Duodenal mucosa (tissue), 2 donors: ENCODE results near the gene PRDM2.

Experiments
- H3K27ac ChIP-seq: one replicate; pipeline ENCODE4 v1.7.0; 2013; ENCODE audit warnings: low read depth, low read length
- H3K27me3 ChIP-seq, 2 donors: one replicate each; pipeline ENCODE4 v1.7.0; 2013; ENCODE audit warnings: low read length in 2 of 2, control low read depth in 1 of 2; ENCODE audit not compliant: insufficient read depth in 2 of 2, control insufficient read depth in 1 of 2
- H3K36me3 ChIP-seq, 2 donors: one replicate each; pipeline ENCODE4 v1.7.0; 2013; ENCODE audit warnings: low read length in 2 of 2, control low read depth in 1 of 2; ENCODE audit not compliant: insufficient read depth in 2 of 2, control insufficient read depth in 1 of 2
- H3K4me1 ChIP-seq, 2 donors: one replicate each; pipeline ENCODE4 v1.7.0; 2013; ENCODE audit warnings: low read length in 2 of 2, control low read depth in 1 of 2; ENCODE audit not compliant: insufficient read depth in 2 of 2, control insufficient read depth in 1 of 2
- H3K4me3 ChIP-seq, 2 donors: one replicate each; pipeline ENCODE4 v1.7.0; 2013; ENCODE audit warnings: low read length in 2 of 2, low read depth in 1 of 2
- H3K9ac ChIP-seq, 2 donors: one replicate each; pipeline ENCODE4 v1.7.0; 2013; ENCODE audit warnings: low read length in 2 of 2, low read depth in 1 of 2
- H3K9me3 ChIP-seq, 2 donors: one replicate each; pipeline ENCODE4 v1.7.0; 2013; ENCODE audit warnings: low read length in 2 of 2, control low read depth in 1 of 2; ENCODE audit not compliant: control insufficient read depth in 1 of 2

PRDM2 gene

DNA sequence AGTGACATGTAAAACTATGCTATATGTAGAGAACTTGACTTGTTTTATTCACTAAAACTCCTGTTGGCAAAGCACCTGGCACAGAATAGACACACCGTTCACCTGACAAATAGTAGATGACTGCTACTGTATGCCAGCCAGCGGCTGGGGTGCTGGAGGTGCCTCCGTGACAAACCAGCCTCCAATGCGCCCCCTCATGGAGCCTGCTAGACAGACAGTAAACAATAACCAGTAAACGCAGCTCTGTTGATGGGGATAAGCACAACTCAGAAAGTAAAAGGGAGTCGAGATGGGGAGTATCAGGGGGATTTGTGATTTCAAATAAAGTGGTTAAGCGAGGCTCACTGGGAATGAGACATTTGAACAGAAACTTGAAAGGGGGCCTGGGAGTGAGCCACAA, 107.2 kb downstream of the PRDM2 start:
- no peak overlapping the region for H3K9ac ChIP-seq
- H3K36me3 ChIP-seq, result no peaks in the 10 kb centered on the region
- no peaks in the 10 kb centered on the region for H3K9me3 ChIP-seq
- no peak overlapping the region for H3K27ac ChIP-seq
- no peak overlapping the region for H3K4me3 ChIP-seq
- peaks cover 8 to 11% of the 10 kb centered on the region in 2 donors for H3K4me1 ChIP-seq
- no peaks in the 10 kb centered on the region for H3K27me3 ChIP-seq

DNA sequence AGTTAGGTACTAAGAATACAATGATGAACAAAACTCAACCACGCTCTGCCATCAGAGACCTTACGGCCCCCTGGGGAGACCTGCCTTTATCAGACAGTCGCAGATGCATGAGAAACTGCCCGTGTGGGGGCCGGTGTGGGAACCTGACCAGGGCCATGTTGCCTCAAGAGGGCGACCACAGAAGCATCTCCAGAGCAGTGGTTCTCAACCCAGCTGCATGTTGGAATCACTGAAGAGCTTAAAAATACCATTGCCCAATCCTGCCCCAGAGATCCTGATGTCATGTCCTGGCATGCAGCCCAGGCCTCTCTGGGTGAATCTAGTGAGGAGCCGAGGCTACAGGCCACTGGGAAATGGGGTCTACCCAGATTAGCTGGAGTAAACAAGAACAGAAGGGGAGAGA, 108.7 kb downstream of the PRDM2 start:
- H3K9me3 ChIP-seq, result no peaks in the 10 kb centered on the region
- no peak overlapping the region for H3K4me3 ChIP-seq

DNA sequence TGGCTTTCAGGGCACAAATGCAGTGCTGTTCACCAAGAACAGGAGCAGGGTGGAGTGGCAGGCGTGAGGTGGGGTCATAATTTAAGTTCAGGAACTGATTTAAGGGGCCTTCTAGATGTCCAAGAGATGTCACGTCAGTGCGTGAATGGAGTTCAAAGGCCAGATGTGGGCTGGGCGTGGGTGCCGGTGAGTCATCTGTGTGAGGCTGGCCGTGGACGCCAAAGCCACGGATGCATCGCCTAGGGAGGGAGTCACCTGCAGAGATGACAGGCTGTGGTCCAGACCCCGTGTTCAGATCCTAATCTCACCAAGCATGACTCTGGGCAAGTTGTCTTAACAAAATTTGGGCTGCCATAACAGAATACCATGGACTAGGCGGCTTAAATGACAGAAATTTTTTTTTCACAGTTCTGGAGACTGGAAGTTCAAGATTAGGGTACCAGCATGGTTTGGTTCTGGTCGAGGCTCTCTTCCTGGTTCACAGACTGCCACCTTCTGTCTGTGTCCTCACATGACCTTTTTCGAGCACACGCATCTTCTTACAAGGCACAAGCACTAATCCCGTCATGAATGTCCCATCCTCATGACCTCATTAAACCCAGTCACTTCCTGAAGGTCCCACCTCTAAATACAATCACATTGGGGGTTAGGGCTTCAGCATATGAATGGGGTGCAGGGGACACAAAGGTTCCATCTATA, 109.6 kb downstream of the PRDM2 start:
- Histone ChIP-seq H3K9me3 (no peaks in the 10 kb centered on the region), H3K4me1 (peaks cover 8 to 9% of the 10 kb centered on the region in 2 donors), H3K27me3 (no peaks in the 10 kb centered on the region)

More for the DNA sequence above, 108.7 kb downstream of the PRDM2 start:
- Histone ChIP-seq H3K27ac (no peak overlapping the region), H3K36me3 (no peaks in the 10 kb centered on the region), H3K4me1 (peaks cover 8 to 9% of the 10 kb centered on the region in 2 donors), H3K9ac (no peak overlapping the region), H3K27me3 (no peaks in the 10 kb centered on the region)

DNA sequence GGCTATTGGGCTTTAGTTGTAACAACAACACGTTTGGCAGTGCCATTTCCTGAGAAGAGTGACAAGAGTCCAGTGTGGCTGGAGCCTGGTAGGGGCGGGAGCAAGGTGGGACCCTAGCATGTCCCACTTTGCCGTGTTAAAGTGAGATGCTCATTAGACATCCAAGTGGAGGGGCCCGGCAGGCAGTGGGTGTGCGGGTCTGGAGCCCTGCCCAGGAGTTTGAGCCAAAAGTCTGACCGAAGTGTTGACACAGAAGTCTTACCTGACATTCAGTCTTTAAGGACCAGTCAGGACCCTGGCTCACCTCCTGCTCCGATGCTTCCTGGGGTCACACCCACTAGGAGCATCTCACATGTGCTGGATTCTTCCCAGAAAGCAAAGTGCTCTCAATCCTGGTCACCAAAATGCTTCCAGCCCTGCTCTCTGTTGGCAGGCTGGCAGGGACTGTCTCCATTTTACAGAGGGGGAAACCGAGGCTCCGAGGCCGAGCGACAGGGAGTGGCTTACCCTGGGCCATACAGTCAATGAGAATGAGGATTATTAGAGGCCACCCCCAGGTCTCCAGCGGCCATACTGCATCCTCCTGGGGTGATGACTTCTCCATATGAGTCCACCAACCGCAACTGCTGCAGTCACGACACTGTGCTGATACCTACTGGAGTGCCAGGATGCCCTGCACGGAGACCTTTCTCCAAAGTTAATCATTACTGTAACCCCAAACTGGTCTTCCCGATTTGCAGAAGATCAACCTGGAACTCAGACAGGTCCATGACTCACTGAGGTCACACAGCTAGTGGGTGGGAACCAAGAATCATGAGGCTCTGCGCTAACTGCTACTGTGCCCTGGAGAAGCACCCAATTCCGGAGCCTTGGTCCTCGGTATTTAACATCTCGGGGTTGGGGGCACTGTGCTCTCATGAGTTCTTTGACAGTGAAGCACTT, 112.7 kb downstream of the PRDM2 start:
- H3K9ac ChIP-seq, result no peak overlapping the region
- H3K4me3 ChIP-seq, result no peak overlapping the region

More for the DNA sequence above, 109.6 kb downstream of the PRDM2 start:
- no peak overlapping the region for H3K9ac ChIP-seq
- no peak overlapping the region for H3K4me3 ChIP-seq
- H3K27ac ChIP-seq, result no peak overlapping the region
- H3K36me3 ChIP-seq, result no peaks in the 10 kb centered on the region

DNA sequence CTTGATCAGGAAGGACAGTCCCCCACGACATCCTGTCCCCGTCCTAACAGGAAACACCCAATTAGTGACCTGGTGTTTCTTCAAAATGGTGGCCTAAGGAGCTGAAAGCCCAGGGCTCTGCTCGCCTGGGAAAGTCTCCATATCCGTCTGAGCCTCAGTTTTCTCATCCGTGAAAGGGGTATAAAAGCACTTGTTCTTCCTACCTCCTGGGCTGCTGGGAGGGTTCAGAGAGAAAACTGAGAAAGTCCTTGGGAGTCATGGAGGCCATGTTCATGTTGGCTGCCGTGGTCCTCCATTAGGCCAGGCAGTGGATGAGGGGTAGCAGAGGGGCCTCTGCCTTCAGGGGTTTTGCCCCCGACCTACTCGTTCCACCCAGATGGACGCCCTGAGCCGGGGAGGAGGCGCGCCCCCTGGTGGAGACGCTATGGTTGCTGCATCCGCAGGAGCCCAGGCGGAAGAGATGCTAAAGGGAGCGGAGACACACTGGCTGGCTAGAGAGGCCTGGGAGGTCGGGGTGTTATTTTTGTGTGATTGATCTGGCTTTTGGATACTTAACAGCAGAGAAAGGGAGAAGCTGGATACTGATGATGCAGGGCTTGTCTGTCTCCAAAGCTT, 113.5 kb downstream of the PRDM2 start:
- Histone ChIP-seq H3K4me1 (peaks cover 8 to 9% of the 10 kb centered on the region in 2 donors), H3K9me3 (no peaks in the 10 kb centered on the region), H3K27ac (no peak overlapping the region), H3K4me3 (no peak overlapping the region), H3K9ac (no peak overlapping the region), H3K27me3 (no peaks in the 10 kb centered on the region), H3K36me3 (peaks cover 0 to 4% of the 10 kb centered on the region in 2 donors)

More for the DNA sequence above, 112.7 kb downstream of the PRDM2 start:
- no peaks in the 10 kb centered on the region for H3K9me3 ChIP-seq
- peaks cover 8 to 9% of the 10 kb centered on the region in 2 donors for H3K4me1 ChIP-seq
- H3K27me3 ChIP-seq, result no peaks in the 10 kb centered on the region
- H3K36me3 ChIP-seq, result peaks cover 0 to 4% of the 10 kb centered on the region in 2 donors
- no peak overlapping the region for H3K27ac ChIP-seq

DNA sequence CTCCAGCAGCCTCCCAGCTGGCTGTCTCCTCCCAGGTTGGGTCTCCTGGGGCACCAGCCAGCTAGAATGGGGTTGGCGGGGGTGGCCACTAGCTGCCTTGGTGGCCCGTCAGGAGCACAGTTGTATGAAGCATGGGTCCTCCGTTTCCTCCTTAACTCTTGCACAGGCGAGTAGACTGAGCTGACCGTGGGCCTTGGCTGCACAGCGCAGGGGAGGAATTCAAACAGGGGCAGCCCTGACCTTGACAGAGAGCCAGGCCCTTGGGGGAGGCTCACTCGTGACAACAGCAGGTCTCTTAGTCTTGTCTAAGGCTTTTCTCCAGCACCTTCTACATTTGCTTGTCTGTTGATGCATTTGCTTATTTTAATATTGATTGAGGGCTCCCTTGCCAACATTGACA, 114.1 kb downstream of the PRDM2 start:
- H3K4me3 ChIP-seq, result no peak overlapping the region
- H3K9me3 ChIP-seq, result no peaks in the 10 kb centered on the region
- no peak overlapping the region for H3K27ac ChIP-seq
- peaks cover 0 to 6% of the 10 kb centered on the region in 2 donors for H3K36me3 ChIP-seq
- no peaks in the 10 kb centered on the region for H3K27me3 ChIP-seq
- peaks cover 8 to 9% of the 10 kb centered on the region in 2 donors for H3K4me1 ChIP-seq
- H3K9ac ChIP-seq, result no peak overlapping the region

DNA sequence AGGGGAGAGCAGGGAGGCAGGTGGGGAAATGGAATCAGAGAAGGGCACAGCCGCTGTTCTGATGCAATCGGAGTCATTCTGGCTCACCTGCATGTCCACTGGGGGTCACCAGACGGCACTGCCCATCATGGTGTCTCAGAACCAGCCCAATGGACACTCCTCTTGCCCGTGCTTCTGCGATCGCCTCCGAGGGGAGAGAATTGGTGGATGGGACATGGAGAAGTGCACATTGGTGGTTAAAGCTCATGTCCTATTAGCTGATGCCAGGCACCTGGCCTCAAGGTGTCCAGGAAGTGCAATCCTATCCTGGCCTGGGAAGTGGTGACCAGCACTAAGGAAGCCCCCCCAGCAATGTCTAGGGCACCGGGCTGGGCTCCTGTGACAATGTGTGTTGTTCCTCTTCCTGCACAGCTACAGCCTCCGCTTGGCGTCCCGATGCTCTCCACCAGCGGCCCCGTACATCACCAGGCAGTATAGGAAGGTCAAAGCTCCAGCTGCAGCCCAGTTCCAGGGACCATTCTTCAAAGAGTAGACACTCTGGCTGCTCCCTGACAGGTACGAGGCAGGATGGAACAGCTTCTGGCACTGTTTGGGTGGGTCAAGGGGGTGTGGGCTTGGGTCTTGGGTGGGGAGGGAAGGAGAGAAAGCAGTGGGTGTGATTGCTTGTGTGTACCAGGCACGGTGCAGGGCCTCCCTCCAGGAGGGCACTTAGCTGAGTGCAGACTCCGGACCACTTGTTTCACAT, 116.2 kb downstream of the PRDM2 start:
- H3K4me3 ChIP-seq, result no peak overlapping the region
- H3K27me3 ChIP-seq, result no peaks in the 10 kb centered on the region
- H3K9ac ChIP-seq, result no peak overlapping the region
- peaks cover 8 to 9% of the 10 kb centered on the region in 2 donors for H3K4me1 ChIP-seq
- H3K36me3 ChIP-seq, result peaks cover 0 to 7% of the 10 kb centered on the region in 2 donors
- no peak overlapping the region for H3K27ac ChIP-seq
- H3K9me3 ChIP-seq, result no peaks in the 10 kb centered on the region

DNA sequence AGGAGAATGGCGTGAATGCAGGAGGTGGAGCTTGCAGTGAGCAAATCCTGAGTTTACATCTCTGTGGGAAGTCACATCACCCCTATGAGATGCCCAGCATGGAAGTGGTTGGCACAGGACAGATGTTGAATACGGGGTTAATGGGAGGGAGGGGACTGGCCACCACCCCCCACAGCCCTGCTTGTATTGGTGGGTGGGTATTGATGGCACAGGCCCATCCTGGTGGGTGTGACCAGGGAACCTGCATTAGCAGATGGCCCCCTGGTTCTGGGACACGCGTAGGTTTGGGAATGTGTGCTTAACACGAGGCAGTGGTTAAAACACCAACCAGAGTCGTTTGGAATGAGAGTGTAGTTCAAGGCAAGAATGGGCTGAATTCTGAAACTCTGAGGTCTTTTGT, 117.9 kb downstream of the PRDM2 start:
- no peak overlapping the region for H3K9ac ChIP-seq
- H3K4me3 ChIP-seq, result no peak overlapping the region
- H3K4me1 ChIP-seq, result peaks cover 6% of the 10 kb centered on the region in 2 donors
- peaks cover 3 to 7% of the 10 kb centered on the region in 2 donors for H3K36me3 ChIP-seq
- no peak overlapping the region for H3K27ac ChIP-seq
- H3K9me3 ChIP-seq, result no peaks in the 10 kb centered on the region
- no peaks in the 10 kb centered on the region for H3K27me3 ChIP-seq

DNA sequence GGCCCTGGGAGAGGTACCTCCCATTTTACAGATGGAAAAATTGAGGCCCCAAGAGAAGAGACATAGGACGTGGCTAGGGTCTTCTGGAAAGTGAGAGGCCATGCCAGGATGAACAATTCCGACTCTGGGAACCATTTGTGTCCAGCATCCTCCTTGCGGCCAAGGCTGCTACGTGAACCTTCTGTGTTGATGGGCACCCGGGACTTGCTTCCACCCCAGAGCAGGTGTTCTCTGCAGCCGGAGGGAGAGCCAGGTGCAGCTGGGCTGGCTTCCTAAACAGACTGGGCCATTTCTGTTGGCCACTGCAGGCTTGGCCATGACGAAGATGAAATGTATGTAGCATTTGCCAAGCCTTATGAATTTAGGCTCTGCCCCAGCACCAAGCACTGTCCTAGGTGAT, 118.9 kb downstream of the PRDM2 start:
- no peak overlapping the region for H3K27ac ChIP-seq
- no peaks in the 10 kb centered on the region for H3K9me3 ChIP-seq

More for the DNA sequence above, 118.9 kb downstream of the PRDM2 start:
- H3K9ac ChIP-seq, result no peak overlapping the region
- no peaks in the 10 kb centered on the region for H3K27me3 ChIP-seq
- no peak overlapping the region for H3K4me3 ChIP-seq
- no peaks in the 10 kb centered on the region for H3K4me1 ChIP-seq
- H3K36me3 ChIP-seq, result peaks cover 3 to 7% of the 10 kb centered on the region in 2 donors
